ENCODE results near the gene NFKBIA.

The NFKBIA gene

DNA sequence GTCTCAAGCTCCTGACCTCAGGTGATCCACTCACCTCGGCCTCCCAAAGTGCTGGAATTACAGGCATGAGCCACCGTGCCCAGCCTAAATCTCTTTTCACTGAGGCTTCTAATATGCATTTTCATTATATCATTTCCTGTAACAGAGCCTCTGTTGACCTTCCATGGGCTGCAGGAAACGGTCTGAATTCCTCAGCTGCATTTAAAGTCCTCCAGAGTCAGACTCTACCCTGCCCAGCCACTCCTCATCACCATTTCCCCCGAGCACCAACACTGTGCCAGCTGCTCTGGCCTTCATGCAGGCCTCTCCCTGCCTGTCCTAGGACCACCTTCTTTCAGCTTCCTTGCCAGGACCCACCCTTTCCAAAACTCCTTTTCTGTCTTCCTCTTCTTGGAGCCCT is 9.8 kb upstream of the NFKBIA start:
- TF ChIP-seq, protein P1, sequence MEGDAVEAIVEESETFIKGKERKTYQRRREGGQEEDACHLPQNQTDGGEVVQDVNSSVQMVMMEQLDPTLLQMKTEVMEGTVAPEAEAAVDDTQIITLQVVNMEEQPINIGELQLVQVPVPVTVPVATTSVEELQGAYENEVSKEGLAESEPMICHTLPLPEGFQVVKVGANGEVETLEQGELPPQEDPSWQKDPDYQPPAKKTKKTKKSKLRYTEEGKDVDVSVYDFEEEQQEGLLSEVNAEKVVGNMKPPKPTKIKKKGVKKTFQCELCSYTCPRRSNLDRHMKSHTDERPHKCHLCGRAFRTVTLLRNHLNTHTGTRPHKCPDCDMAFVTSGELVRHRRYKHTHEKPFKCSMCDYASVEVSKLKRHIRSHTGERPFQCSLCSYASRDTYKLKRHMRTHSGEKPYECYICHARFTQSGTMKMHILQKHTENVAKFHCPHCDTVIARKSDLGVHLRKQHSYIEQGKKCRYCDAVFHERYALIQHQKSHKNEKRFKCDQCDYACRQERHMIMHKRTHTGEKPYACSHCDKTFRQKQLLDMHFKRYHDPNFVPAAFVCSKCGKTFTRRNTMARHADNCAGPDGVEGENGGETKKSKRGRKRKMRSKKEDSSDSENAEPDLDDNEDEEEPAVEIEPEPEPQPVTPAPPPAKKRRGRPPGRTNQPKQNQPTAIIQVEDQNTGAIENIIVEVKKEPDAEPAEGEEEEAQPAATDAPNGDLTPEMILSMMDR (conservative IDR thresholded peaks at IDR 0.05): no peak
- TF ChIP-seq ZFX (IDR thresholded peaks at IDR 0.05): no peak
- H3K27ac ChIP-seq: no peak overlapping the region

DNA sequence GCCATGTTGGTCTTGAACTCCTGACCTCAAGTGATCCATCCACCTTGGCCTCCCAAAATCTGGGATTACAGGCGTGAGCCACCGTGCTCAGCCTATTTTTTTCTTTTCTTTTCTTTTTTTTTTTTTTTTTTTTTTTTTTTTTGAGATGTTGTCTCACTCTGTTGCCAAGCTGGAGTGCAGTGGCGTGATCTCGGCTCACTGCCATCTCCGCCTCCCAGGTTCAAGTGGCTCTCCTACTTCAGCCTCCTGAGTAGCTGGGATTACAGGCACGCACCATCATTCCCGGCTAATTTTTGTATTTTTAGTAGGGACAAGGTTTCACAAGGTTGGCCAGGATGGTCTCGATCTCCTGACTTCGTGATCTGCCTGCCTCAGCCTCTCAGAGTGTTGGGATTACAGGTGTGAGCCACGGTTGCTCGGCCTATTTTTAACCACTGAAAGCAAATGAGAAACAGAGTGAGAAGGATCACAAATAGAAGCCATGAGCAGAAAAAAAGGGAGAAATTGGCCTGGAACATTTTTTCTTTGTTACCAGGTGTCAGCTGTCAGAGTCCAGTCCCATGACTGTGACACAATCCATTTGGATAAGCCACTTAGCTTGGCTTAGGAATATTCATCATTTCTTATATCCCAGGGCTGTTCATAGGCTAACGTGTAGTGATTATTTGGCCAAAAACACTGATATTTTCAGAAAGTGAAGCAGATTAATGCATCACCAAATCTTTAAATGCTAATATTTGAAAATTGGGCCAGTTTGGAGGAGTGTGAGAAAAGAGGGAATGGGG is 7.9 kb upstream of the NFKBIA start:
- H3K27ac ChIP-seq: no peak overlapping the region
- TF ChIP-seq, protein P1 (conservative IDR thresholded peaks at IDR 0.05): no peak

DNA sequence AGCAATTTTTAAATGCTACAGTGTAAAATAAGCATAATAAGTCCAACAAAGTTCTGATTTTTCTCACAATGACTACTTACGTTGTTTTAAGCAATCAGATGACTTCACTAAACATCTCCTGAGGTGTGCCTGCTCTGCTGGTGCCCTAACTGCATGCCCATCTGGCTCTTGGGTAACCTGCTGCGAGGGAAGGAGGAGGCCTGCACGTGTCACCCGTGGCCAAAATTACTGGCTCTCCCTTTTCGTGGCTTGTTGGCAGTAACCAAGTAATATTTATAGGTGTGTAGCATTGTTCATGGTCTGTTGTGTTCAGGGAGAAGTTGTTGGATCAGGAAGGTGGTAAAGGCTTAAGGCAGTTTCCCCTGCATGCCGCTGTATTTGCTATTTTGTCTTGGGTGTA is 6.3 kb upstream of the NFKBIA start:
- no peak overlapping the region for H3K27ac ChIP-seq
- TF ChIP-seq, protein P1 (conservative IDR thresholded peaks at IDR 0.05): no peak
- TF ChIP-seq ZFX (IDR thresholded peaks at IDR 0.05): no peak

DNA sequence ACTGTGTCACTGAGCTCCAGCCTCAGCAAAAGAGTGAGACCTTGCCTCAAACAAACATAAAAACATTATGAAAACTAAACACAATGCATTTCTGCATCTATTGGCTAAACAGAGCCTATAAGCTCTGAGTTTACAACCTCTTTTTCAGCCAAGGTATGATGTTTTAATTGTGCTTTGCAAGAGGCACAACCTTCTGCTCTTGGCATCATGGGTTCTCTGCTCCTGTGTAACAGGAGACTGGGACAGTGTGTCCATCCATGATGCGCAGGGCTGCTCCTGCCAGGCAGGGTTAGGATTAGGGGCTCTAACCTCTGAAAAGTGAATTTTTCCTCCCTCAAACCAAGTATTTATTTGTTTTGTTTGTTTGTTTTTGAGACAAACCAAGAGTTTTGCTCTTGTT is 5.0 kb upstream of the NFKBIA start:
- H3K27ac ChIP-seq: no peak overlapping the region
- TF ChIP-seq ZFX (IDR thresholded peaks at IDR 0.05): no peak
- TF ChIP-seq, protein P1 (conservative IDR thresholded peaks at IDR 0.05): no peak

DNA sequence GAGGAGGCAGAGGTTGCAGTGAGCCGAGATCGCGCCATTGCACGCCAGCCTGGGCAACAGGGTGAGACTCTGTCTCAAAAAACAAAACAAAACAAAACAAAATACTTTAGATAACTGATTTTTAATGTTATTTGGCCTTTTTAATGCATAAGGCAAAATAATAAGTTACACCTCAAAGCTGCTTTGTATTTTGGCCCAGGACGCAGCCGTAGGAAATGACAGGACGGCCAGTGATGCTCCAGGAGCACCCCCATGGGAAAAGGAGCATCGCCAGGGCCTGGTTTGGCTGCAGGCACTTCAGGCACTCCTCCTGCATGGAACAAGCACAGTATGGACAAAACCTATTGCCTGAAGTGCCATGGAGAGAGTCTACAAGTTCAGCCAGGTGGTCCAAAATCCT is 3.5 kb upstream of the NFKBIA start:
- TF ChIP-seq, protein P1 (conservative IDR thresholded peaks at IDR 0.05): no peak
- no peak for TF ChIP-seq ZFX (IDR thresholded peaks at IDR 0.05)
- H3K27ac ChIP-seq: no peak overlapping the region

DNA sequence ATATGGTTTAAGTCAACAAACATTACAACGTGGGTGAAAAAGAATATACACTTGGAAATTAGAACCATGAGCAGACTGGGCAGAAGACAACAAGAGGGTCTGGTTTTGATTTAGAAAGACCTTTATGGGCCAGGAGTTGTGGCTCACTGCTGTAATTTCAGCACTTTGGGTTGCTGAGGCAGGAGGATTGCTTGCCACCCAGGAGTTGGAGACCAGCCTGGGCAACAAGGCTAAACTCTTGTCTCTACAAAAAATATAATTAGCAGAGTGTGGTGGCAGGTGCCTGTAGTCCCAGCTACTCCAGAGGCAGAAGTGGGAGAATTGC is 2.7 kb upstream of the NFKBIA start:
- H3K27ac ChIP-seq: no peak overlapping the region
- TF ChIP-seq, protein P1 (conservative IDR thresholded peaks at IDR 0.05): peak; percentile 74
- TF ChIP-seq ZFX (IDR thresholded peaks at IDR 0.05): no peak

DNA sequence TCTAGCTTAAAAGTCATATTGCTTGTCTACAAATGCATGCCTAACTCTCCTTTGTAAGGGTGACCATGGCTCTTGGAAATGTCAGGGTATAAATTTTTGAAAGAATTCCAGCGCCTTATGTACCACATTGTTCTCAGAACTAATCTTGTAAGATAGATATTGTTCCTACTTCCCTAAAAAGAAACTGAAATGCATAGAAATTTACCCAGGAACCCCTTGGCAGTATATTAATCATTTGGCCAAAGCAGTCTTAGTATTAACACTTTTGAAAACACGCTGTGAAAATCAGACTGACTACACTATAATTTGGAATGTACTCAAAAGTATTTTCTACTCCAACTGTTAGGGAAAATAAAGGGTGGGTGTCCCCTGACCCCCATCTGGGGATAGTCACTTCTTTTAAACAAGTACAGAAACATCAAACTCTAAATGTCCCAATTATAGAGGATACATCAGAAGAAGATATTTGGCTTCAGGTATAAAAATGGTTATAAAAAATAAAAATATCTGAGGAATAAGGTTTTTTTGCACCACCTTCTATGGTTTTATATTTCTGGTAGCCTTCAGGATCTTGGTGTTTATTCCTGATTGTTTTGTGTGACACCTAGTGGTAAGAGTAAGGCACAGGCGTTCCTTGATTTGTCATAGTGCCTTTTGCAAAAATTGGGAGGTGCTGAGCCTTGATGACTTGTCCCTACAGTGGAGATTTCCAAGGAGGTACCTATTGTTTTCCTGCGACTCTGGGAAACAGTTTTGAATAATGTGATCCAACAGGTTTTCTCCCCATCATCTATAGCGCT is 2.2 kb upstream of the NFKBIA start:
- no peak overlapping the region for H3K27ac ChIP-seq
- TF ChIP-seq ZFX (IDR thresholded peaks at IDR 0.05): no peak
- TF ChIP-seq, protein P1 (conservative IDR thresholded peaks at IDR 0.05): peak; percentile 93

All from C4-2B (cell line).